Kidney capillary endothelial cell (primary cell): ENCODE results near the gene ZBED1.
"Not testable (repeated sequence)": the region's sequence is repeated elsewhere in the genome, so short reads cannot be mapped to it uniquely, and the experiment has no call there.

Experiments used
- DNase-seq: peaks from one replicate; pipeline ENCODE4 v3.0.0-alpha.2; 2018; ENCODE audit warnings: low spot score

ZBED1 gene

DNA sequence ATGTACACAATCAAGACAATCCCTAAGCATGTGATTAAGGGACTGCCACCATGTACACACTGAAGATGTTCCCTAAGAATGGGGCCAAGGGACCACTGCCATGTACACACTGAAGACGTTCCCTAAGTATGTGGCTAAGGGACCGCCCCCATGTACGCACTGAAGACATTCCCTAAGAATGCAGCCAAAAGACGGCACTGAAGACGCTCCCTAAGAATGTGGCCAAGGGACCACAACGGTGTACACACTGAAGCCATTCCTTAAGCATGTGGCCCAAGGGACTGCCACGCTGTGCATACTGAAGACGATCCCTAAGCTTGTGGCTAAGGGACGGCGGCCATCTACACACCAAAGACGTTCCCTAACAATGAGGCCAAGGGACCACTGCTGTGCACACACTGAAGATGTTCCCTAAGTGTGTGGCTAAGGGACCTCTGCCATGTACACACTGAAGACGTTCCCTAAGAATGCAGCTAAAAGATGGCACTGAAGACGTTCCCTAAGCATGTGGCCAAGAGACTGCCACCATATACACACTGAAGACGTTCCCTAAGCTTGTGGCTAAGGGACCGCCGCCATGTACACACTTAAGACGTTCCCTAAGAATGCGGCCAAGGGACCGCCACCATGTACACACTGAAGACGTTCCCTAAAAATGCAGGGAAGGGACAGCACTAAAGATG lies 26.4 kb downstream of the ZBED1 start:
- no peak for DNase-seq

DNA sequence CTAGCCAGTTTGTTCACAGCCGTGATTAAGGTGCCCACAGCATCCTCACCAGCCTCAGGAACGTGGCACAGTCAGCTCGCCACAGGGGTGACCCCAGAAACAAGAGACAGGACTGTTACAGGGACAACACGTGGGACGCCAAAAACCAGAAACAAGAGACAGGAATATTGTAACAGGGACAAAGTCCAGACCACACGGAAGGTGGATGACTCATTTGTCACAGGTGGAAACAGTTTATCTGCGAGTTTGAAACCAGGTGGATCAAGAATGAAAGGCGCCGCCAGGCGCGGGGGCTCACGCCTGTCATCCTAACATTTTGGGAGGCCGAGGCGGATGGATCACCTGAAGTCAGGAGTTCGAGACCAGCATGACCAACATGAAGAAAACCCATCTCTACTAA lies 27.7 kb downstream of the ZBED1 start:
- DNase-seq, result not testable (repeated sequence)

DNA sequence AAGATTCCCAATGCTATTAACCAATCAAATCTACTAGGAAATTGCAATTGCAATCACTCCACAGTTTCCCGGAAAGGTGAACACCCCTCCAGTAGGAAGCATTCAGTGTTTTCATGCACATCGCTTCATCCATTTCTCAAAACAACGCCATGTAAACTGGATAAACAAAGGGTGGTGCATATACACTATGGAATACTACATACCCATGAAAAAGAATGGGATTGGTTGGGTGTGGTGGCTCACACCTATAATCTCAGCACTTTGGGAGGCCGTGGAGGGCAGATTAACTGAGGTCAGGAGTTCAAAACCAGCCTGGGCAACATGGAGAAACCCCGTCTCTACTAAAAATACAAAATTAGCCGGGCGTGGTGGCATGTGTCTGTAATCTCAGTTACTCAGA lies 29.1 kb downstream of the ZBED1 start:
- DNase-seq, result no peak

DNA sequence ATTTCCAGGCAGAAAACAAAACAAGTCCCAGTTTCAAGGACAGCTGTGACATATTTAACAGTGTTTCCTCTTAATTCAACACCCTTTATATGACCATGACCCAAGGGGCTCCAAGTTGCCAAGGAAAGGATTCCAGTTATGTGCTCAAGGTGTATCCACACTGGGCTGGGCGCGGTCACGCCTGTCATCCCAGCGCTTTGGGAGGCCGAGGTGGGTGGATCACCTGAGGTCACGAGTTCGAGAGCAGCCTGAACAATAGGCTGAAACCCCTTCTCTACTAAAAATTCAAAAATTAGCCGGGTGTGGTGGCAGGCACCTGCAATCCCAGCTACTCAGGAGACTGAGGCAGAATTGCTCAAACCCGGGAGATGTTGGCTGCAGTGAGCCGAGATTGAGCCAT lies 29.6 kb downstream of the ZBED1 start:
- DNase-seq, result not testable (repeated sequence)

DNA sequence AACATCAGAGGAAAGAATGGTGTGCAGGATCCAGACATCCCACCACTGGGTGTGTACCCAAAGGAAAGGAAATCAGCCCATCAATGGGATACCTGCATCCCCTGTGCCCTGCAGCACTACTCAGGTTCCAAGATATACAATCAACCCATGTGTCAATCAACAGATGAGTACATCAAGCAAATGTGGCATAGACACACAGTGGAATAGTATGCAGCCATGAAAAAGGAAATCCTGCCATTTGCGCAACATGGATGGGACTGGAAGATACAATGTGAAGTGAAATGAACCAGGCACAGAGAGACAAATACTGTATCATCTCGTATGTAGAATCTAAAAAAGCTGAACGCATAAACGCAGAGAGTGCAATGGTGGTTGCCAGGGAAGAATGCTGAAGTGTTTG lies 30.9 kb downstream of the ZBED1 start:
- DNase-seq, result not testable (repeated sequence)

DNA sequence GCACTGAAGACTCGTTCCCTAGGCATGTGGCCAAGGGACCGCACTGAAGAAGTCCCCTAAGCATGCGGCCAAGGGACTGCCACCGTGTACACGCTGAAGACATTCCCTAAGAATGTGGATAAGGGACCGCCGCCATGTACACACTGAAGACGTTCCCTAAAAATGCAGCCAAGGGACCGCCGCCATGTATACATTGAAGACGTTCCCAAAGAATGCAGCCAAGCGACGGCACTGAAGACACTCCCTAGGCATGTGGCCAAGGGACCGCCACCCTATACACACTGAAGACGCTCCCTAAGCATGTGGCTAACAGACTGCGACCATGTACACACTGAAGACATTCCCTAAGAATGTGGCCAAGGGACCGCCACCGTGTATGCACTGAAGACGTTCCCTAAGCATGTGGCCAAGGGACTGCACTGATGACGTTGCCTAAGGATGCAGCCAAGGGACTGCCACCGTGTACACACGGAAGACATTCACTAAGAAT lies 31.5 kb downstream of the ZBED1 start:
- no peak for DNase-seq

DNA sequence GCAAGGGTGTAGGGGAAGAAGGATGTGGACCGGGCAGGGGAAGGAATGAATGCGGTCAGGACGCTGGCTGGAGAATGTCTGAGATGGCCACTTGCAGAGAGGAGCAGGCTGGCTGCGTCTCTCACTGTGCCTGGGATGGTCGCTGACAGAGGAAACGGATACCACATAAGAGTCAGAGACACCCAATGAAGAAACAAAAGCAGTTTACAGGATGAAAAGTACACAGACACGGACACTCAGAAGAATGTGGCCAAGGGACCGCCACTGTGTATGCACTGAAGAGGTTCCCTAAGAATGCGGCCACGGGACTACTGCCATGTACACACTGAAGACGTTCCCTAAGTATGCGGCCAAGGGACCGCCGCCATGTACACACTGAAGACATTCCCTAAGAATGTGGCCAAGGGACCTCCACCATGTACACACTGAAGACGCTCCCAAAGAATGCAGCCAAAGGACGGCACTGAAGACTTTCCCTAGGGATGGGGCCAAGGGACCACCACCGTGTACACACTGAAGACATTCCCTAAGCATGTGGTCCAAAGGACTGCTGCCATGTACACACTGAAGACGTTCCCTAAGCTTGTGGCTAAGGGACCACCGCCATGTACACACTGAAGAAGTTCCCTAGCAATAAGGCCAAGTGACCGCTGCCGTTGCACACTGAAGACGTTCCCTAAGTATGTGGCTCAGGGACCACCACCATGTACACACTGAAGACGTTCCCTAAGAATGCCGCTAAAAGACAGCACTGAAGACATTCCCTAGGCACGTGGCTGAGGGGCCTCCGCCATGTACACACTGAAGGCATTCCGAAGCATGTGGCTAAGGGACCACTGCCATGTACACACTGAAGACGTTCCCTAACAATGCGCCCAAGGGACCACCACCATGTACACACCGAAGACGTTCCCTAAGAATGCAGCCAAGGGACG lies 32.2 kb downstream of the ZBED1 start:
- no peak for DNase-seq

DNA sequence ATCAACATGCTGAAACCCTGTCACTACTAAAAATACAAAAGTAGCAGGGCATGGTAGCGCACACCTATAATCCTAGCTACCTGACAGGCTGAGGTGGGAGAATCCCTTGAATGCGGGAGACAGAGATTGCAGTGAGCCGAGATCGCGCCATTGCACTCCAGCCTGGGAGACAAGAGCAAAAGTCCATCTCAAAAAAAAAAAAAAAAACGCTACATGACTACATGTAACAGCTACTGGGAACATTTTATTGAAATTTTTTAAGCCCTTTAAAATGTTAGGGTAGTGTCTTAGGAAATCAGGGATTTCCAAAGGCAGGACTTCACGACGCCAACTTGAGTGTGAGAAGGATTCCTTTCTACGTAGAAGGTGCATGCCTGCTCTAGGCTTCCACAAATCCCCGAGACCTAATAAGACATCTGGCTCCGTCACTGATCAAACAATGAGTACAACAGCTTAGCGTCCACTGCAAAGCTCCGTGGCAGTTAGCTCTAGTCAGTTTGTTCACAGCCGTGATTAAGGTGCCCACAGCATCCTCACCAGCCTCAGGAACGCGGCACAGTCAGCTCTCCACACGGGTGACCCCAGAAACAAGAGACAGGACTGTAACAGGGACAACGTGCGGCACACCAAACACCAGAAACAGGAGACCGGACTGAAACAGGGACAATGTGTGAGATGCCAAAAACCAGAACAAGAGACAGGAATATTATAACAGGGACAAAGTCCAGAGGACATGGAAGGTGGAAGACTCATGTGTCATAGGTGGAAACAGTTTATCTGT lies 33.7 kb downstream of the ZBED1 start:
- DNase-seq, result no peak

DNA sequence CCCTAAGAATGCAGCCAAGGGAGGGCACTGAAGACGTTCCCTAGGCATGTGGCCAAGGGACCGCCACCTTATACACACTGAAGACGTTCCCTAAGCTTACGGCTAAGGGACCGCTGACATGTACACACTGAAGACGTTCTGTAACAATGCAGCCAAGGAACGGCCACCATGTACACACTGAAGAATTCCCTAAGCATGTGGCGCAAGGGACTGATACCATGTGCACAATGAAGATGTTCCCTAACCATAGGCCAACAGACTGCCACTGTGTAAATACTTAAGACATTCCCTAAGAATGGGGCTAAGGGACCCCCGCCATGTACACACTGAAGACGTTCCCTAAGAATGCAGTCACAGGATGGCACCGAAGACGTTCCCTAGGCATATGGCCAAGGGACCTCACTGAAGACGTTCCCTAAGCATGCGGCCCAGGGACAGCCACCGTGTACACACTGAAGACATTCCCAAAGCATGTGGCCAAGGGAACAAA lies 36.1 kb downstream of the ZBED1 start:
- DNase-seq, result no peak

DNA sequence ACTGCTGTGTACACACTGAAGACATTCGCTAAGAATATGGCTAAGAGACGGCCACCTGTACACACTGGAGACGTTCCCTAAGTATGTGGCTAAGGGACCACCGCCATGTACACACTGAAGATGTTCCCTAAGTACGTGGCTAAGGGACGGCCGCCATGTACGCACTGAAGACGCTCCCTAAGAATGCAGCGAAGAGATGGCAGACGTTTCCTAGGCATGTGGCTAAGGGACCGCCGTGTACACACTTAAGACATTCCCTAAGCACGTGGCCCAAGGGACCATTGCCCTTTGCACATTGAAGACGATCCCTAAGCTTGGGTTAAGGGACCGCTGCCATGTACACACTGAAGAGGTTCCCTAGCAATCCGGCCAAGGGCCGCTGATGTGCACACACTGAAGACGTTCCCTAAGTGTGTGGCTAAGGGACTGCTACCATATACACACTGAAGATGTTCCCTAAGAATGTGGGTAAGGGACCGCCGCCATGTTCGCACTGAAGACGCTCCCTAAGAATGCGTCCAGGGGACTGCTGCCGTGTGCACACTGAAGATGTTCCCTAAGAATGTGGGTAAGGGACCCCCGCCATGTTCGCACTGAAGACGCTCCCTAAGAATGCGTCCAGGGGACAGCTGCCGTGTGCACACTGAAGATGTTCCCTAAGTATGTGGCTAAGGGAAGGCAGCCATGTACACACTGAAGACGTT lies 36.7 kb downstream of the ZBED1 start:
- no peak for DNase-seq

DNA sequence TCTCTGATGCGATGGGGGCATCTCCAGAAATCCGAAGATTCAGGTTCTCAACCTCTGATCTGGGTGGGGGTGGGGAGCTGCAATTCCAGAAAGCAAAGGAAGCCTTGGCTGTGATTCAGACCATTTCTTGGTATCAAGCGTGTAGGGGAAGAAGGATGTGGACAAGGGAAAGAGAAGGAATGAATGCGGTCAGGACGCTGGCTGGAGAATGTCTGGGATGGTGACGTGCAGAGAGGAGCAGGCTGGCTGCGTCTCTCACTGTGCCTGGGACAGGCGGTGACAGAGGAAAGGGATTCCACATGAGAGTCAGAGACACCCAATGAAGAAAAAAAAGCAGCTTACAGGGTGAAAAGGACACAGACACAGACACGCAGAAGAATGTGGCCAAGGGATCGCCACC lies 37.3 kb downstream of the ZBED1 start:
- DNase-seq, result not testable (repeated sequence)

DNA sequence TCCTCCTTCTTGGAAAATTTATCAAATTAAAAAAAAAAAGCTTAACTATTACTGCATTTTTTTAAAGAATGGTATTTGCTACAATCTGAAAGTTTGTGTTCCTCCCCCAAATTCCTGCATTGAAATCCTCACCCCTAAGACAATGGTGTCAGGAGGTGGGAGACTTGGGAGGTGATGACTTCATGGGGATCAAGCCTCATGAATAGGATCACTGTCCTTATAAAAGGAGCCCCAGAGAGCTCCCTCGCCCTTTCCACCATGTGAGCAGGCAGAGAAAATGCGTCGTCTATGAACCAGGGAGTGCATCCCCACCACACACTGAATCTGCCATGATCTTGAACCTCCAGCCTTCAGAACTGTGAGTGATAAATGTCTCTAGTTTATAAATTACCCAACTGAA lies 38.0 kb downstream of the ZBED1 start:
- no peak for DNase-seq

DNA sequence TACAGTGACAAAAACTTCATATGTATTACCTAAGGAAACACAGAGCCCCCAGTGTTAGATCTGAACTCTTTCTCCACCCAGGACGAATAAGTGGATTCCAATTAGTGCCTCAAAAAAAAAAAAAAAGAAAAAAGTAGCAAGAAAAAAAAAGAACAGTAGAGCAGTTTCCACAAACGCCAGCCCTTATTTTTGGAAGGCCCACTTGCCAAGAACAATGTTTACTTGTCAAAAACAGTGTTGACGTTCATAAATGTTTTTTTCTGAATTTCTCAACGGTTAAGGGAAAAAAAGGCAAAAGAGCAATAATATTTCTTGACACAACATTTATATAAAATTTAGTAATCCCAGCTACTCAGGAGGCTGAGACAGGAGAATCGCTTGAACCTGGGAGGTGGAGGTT lies 38.7 kb downstream of the ZBED1 start:
- DNase-seq, result no peak

DNA sequence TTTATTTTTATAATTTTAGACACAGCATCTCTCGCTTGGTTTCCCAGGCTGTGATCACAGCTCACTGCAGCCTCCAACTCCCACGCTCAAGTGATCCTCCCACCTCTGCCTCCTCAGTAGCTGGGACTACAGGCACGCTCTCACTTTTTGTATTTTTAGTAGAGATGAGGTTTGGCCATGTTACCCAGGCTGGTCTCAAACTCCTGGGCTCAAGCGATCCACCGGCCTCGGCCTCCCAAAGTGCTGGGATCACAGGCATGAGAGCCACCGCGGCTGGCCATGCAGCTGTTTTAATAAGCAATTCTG lies 39.1 kb downstream of the ZBED1 start:
- no peak for DNase-seq

DNA sequence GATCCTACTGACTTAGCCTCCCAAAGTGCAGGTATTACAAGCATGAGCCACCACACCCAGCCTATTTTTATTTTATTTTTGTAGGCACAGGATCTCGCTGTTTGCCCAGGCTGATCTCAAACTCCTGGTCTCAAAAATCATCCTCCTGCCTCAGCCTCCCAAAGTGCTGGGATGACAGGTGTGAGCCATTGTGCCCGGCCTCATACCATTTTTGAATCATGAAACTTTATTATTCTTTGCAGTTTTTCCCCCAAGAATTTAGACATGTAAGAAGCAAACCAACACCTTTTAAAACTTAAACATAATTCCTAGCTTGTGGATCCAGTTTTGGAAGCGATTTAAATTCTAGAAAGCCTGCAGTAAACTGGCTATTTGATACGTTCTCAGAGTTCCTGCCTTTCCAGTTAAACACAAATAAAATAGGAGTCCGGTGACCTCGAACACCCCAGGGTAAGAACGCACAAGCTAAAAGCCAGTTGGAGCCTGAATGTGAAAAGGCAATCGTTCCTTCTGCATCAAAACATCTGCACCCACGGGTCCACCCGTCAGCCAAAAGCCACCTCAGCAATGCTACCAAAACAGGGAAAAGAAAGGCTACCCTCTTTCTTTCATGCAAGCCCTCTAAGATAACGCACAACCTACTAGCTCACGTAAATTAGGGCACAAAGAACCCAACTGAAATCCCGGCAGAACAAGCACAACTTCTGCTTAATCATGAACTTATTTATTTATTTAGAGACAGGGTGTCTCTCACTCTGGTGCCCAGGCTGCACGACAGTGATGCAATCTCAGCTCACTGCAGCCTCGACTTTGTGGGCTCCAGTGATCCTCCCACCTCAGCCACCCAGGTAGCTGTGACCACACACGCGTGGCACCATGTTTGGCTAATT lies 39.7 kb downstream of the ZBED1 start:
- not testable (repeated sequence) for DNase-seq

DNA sequence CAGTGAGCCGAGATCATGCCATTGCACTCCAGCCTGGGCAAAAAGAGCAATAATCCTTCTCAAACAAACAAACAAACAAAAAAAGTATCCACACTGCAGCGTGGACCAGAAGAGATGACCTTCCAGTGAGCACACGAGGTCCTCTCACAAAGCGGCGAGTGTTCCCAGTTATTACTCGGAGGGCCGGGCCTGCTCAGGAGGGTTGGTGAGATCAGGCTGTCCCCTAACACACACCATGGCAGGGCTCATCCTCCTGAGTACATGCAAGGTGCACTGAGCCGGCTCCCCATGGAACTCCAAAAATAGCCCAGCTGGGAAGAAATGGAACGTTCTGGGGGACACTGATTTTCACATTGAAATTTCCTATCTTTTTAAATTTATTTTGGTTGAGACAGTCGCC lies 40.7 kb downstream of the ZBED1 start:
- not testable (repeated sequence) for DNase-seq

DNA sequence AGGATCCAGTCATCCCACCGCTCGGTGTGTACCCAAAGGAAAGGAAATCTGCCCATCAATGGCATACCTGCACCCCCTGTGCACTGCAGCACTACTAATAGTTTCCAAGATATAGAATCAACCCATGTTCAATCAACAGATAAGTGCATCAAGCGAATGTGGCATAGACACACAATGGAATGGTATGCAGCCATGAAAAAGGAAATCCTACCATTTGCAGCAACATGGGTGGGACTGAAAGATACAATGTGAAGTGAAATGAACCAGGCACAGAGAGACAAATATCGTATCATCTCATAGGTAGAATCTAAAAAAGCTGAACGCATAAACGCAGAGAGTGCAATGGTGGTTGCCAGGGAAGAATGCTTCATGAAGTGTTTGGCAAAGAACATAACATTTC lies 42.5 kb downstream of the ZBED1 start:
- DNase-seq, result no peak

DNA sequence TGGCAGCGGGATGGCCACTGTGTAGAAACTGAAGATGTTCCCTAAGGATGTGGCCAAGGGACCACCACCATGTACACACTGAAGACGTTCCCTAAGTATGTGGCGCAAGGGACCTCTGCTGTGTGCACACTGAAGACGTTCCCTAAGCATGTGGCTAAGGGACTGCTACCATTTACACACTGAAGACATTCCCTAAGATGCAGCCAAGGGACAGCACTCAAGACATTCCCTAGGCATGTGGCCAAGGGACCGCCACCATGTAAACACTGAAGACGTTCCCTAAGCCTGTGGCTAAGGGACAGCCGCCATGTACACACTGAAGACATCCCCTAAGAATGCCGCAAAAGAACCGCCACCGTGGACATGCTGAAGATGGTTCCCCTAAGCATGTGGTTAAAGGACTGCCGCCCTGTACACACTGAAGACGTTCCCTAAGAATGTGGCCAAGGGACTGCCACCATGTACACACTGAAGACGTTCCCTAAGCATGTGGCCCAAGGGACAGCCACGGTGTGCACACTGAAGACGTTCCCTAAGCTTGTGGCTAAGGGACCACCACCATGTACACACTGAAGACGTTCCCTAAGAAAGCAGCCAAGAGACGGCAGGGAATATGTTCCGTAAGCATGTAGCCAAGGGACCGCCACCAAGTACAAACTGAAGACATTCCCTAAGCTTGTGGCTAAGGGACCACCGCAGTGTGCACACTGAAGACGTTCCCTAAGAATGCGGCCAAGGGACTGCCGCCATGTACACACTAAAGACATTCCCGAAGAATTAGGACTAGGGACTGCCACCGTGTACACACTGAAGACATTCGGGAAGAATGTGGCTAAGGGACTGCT lies 43.3 kb downstream of the ZBED1 start:
- no peak for DNase-seq

DNA sequence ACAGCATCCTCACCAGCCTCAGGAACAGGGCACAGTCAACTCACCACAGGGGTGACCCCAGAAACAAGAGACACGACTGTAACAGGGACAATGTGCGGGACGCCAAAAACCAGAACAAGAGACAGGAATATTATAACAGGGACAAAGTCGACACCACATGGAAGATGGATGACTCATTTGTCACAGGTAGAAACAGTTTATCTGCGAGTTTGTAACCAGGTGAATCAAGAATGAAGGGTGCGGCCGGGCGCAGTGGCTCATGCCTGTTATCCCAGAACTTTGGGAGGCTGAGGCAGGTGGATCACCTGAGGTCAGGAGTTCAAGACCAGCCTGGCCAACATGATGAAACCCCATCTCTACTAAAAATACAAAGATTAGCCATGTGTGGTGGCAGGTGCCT lies 44.7 kb downstream of the ZBED1 start:
- not testable (repeated sequence) for DNase-seq

DNA sequence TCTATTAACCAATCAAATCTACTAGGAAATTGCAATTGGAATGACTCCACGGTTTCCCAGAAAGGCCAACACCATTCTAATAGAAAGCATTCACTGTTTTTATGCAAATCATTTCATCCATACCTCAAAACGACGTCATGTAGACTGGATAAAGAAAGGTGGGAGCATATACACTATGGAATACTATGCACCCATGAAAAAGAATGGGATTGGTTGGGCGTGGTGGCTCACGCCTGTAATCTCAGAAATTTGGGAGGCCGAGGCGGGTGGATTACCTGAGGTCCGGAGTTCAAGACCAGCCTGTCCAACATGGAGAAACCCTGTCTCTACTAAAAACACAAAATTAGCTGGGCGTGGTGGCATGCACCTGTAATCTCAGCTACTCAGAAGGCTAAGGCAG lies 46.2 kb downstream of the ZBED1 start:
- DNase-seq, result not testable (repeated sequence)
